HCT116 (cell line): Measurements from ENCODE around the gene MEF2D. TPM values are rescaled to one million over a fixed set of nuclear protein-coding genes. Genes with fewer than 3 reads are reported as not detected.

ENCODE experiments used
- ATAC-seq: fragments of 200-7000 bp; cut with Tn5 transposase; 2 replicates; pipeline ENCODE4 v1.9.1; 2020; ENCODE audit warnings: mild to moderate bottlenecking, moderate library complexity
- BruUV-seq: library from RNA; stranded (reverse); fragments of 400-500 nt; replicated peaks from 2 replicates; lab custom pipeline; 2021; lab: Mats Ljungman, UMichigan
- CTCF ChIA-PET: fragments of 300-600 bp; sonication (Branson Sonifier 250); formaldehyde crosslinking; loops from one replicate; lab custom pipeline; 2021; ENCODE audit warnings: antibody characterized with exemption; lab: Charles Lee
- POLR2A ChIA-PET: fragments of 300-600, 350-600 bp; sonication (Branson Sonifier 250); formaldehyde crosslinking; loops from one replicate; lab custom pipeline; 2021; ENCODE audit warnings: antibody characterized with exemption; lab: Charles Lee
- RAD21 ChIA-PET, 2 experiments: fragments of 300-600 bp; sonication (Branson Sonifier 250); formaldehyde crosslinking; loops; one replicate each; lab custom pipeline; 2023; ENCODE audit warnings: low total read pairs in 2 of 2; ENCODE audit not compliant: uncharacterized antibody in 2 of 2, unreplicated experiment in 2 of 2, low non-redundant PET in 1 of 2; lab: Charles Lee
- DNase-seq: peaks from one replicate; pipeline ENCODE4 v3.0.0-alpha.2; 2010; ENCODE audit warnings: low read depth, low spot score
- H2AFZ ChIP-seq: fragments of 200-600 bp; shearing (Covaris generic), sonication (generic); 2 replicates; pipeline ENCODE4 v1.6.1; 2017; ENCODE audit warnings: low read depth, mixed run types, mixed read lengths, antibody characterized with exemption, low read length; ENCODE audit not compliant: poor library complexity, severe bottlenecking
- H3K27ac ChIP-seq: 2 replicates; pipeline ENCODE4 v1.5.1; 2012; ENCODE audit warnings: low read depth, low read length
- H3K27me3 ChIP-seq: fragments of 200-600 bp; sonication (generic); 2 replicates; pipeline ENCODE4 v1.6.1; 2016; ENCODE audit warnings: mixed run types, low read length, mixed read lengths; ENCODE audit not compliant: insufficient read depth
- H3K36me3 ChIP-seq, 2 experiments: fragments of 200-500 bp in 1 of 2; fragments of 200-600 bp in 1 of 2; sonication (Bioruptor generic) in 1 of 2; sonication (generic) in 1 of 2; 2 replicates each; pipeline versions ENCODE4 v1.5.1 to v1.6.1; 2014 to 2016; ENCODE audit warnings: low read length in 2 of 2, inconsistent platforms in 1 of 2, mixed read lengths in 1 of 2, mixed run types in 1 of 2; ENCODE audit not compliant: insufficient read depth in 2 of 2, control insufficient read depth in 1 of 2
- H3K4me1 ChIP-seq, 2 experiments: fragments of 200-600 bp in 1 of 2; sonication (generic) in 1 of 2; 2 replicates each; pipeline versions ENCODE4 v1.5.1 to v1.6.1; 2012 to 2017; ENCODE audit warnings: low read length in 2 of 2, inconsistent platforms in 1 of 2, mild to moderate bottlenecking in 1 of 2, mixed read lengths in 1 of 2, mixed run types in 1 of 2, moderate library complexity in 1 of 2; ENCODE audit not compliant: insufficient read depth in 2 of 2, control insufficient read depth in 1 of 2
- H3K4me2 ChIP-seq: fragments of 200-600 bp; sonication (generic); 2 replicates; pipeline ENCODE4 v1.6.1; 2017; ENCODE audit warnings: mixed run types, low read length, mixed read lengths
- H3K4me3 ChIP-seq, 2 experiments: fragments of 200-600 bp in 1 of 2; sonication (generic) in 1 of 2; replicated peaks in 1 of 2; 2 replicates each; pipeline ENCODE4 v1.5.1; 2011 to 2016; ENCODE audit warnings: low read length in 2 of 2, control low read depth in 1 of 2, low read depth in 1 of 2, mild to moderate bottlenecking in 1 of 2, mixed read lengths in 1 of 2, mixed run types in 1 of 2
- H3K79me2 ChIP-seq: fragments of 200-600 bp; sonication (generic); 2 replicates; pipeline ENCODE4 v1.6.1; 2017; ENCODE audit warnings: mild to moderate bottlenecking, mixed run types, low read length, moderate library complexity, mixed read lengths; ENCODE audit not compliant: insufficient read depth
- H3K9ac ChIP-seq: fragments of 200-600 bp; sonication (generic); 2 replicates; pipeline ENCODE4 v1.6.1; 2016; ENCODE audit warnings: low read length, mixed read lengths
- H3K9me2 ChIP-seq: fragments of 200-600 bp; sonication (generic), shearing (Covaris generic); 2 replicates; pipeline ENCODE4 v1.6.1; 2017; ENCODE audit warnings: mixed run types, mild to moderate bottlenecking, moderate library complexity; ENCODE audit not compliant: insufficient read depth
- H3K9me3 ChIP-seq, 2 experiments: fragments of 200-500 bp in 1 of 2; fragments of 200-600 bp in 1 of 2; sonication (Bioruptor generic) in 1 of 2; sonication (generic) in 1 of 2; 2 replicates each; pipeline ENCODE4 v1.6.1; 2014 to 2017; ENCODE audit warnings: low read length in 2 of 2, mixed read lengths in 2 of 2, inconsistent platforms in 1 of 2, low read depth in 1 of 2, mild to moderate bottlenecking in 1 of 2, mixed run types in 1 of 2, moderate library complexity in 1 of 2; ENCODE audit not compliant: control insufficient read depth in 1 of 2, insufficient read depth in 1 of 2
- H4K20me1 ChIP-seq: fragments of 200-600 bp; sonication (generic), shearing (Covaris generic); 2 replicates; pipeline ENCODE4 v1.6.1; 2017; ENCODE audit warnings: mixed run types, mild to moderate bottlenecking, moderate library complexity; ENCODE audit not compliant: insufficient read depth
- ATF3 ChIP-seq: IDR thresholded peaks from 2 replicates; pipeline ENCODE4 v1.6.1; 2012
- CBX3 ChIP-seq: IDR thresholded peaks from 2 replicates; pipeline ENCODE4 v1.6.1; 2012; ENCODE audit warnings: low read depth
- CEBPB ChIP-seq: IDR thresholded peaks from 2 replicates; pipeline ENCODE4 v1.6.1; 2012; ENCODE audit warnings: low read depth
- CTCF ChIP-seq, 3 experiments: fragments of 200-600 bp in 1 of 3; sonication (generic) in 1 of 3; IDR thresholded peaks in 2 of 3; conservative IDR thresholded peaks in 1 of 3; 2 replicates each; pipeline ENCODE4 v1.5.1; 2012 to 2017; ENCODE audit warnings: low read depth in 2 of 3, low read length in 2 of 3, antibody characterized with exemption in 1 of 3, borderline replicate concordance in 1 of 3, control low read depth in 1 of 3, mild to moderate bottlenecking in 1 of 3, mixed read lengths in 1 of 3, mixed run types in 1 of 3, moderate library complexity in 1 of 3; ENCODE audit not compliant: insufficient read depth in 1 of 3
- EZH2 ChIP-seq: fragments of 200-600 bp; sonication (generic); IDR thresholded peaks from 2 replicates; pipeline ENCODE4 v1.6.1; 2017; ENCODE audit warnings: antibody characterized with exemption, mixed run types
- EZH2phosphoT487 ChIP-seq: fragments of 200-600 bp; IDR thresholded peaks from 2 replicates; pipeline ENCODE4 v1.6.1; 2018; ENCODE audit warnings: antibody characterized with exemption, borderline replicate concordance
- JUND ChIP-seq: IDR thresholded peaks from 2 replicates; pipeline ENCODE4 v1.6.1; 2012
- POLR2A ChIP-seq: IDR thresholded peaks from 2 replicates; pipeline ENCODE4 v1.7.0; 2011; ENCODE audit warnings: borderline replicate concordance; ENCODE audit not compliant: insufficient read depth, insufficient read length; ENCODE audit errors: extremely low read depth
- POLR2AphosphoS5 ChIP-seq: IDR thresholded peaks from 2 replicates; pipeline ENCODE4 v1.6.1; 2011; ENCODE audit warnings: mild to moderate bottlenecking, low read depth, low read length, moderate library complexity
- REST ChIP-seq: IDR thresholded peaks from 2 replicates; pipeline ENCODE4 v1.6.1; 2012; ENCODE audit warnings: low read depth
- SP1 ChIP-seq: IDR thresholded peaks from 2 replicates; pipeline ENCODE4 v1.6.1; 2012; ENCODE audit warnings: low read depth
- SRF ChIP-seq: IDR thresholded peaks from 2 replicates; pipeline ENCODE4 v1.6.1; 2012; ENCODE audit warnings: low read depth
- TCF7L2 ChIP-seq: IDR thresholded peaks from 2 replicates; pipeline ENCODE4 v1.7.0; 2011; ENCODE audit warnings: borderline replicate concordance, inconsistent platforms; ENCODE audit not compliant: insufficient read depth, insufficient read length; ENCODE audit errors: extremely low read depth
- ZNF274 ChIP-seq: fragments of 200-500 bp; sonication (Bioruptor generic); IDR thresholded peaks from 2 replicates; pipeline ENCODE4 v1.6.1; 2014; ENCODE audit warnings: mild to moderate bottlenecking, low read depth, low read length, inconsistent platforms
- intact Hi-C: fragments of 100-400 bp; cut with micrococcal nuclease; formaldehyde crosslinking; loops from 2 replicates; pipeline ENCODE4 v1.10.0; 2022
- total RNA-seq: library from RNA; stranded (reverse); gene quantifications from one replicate; pipeline ENCODE4 v1.2.1, GENCODE V29; 2021; ENCODE audit not compliant: unreplicated experiment

Gene MEF2D
- total RNA-seq, 1 experiment from 2014 or later: 44.2 TPM

GRCh38 chr1:156539818-156540355, 39.3 kb upstream of the MEF2D start:
- no peak overlapping the region for H3K4me2 ChIP-seq
- H3K4me3 ChIP-seq: no peak overlapping the region
- H2AFZ ChIP-seq: no peak overlapping the region
- H3K9me3 ChIP-seq: no peaks in the 10 kb centered on the region
- peaks cover 14 to 28% of the 10 kb centered on the region in 2 experiments for H3K36me3 ChIP-seq
- ATAC-seq: no peak
- no peaks in the 10 kb centered on the region for H3K79me2 ChIP-seq
- CTCF ChIA-PET: no interaction called here
- H3K27me3 ChIP-seq: no peaks in the 10 kb centered on the region
- DNase-seq: no peak
- no TSS peak for BruUV-seq
- H3K27ac ChIP-seq: no peak overlapping the region
- RAD21 ChIA-PET: no interaction called here
- POLR2A ChIA-PET: no interaction called here
- H4K20me1 ChIP-seq: no peaks in the 10 kb centered on the region
- H3K9me2 ChIP-seq: no peaks in the 10 kb centered on the region
- no peak for TF ChIP-seq ATF3
- no peak for TF ChIP-seq CTCF (IDR thresholded peaks at IDR 0.05 in 2 of 3, conservative IDR thresholded peaks at IDR 0.05 in 1 of 3; ENCODE audit: borderline replicate concordance in 1 of 3, insufficient read depth in 1 of 3, low read depth in 2 of 3, low read length in 2 of 3)
- TF ChIP-seq EZH2: no peak
- no peak for TF ChIP-seq SP1
- TF ChIP-seq CEBPB: no peak
- TF ChIP-seq EZH2phosphoT487: no peak
- no peak for TF ChIP-seq TCF7L2
- TF ChIP-seq SRF: no peak
- TF ChIP-seq POLR2A: no peak
- no peak for TF ChIP-seq CBX3
- no peak for TF ChIP-seq JUND
- TF ChIP-seq REST: no peak
- TF ChIP-seq ZNF274: no peak
- no peak for TF ChIP-seq POLR2AphosphoS5
- H3K4me1 ChIP-seq: no peaks in the 10 kb centered on the region
- intact Hi-C loops: no loop called here
- H3K9ac ChIP-seq: no peak overlapping the region
